ENCODE data around the gene ARID3C. TPM values are rescaled to one million over a fixed set of nuclear protein-coding genes. Genes with fewer than 3 reads are reported as not detected.

Gene ARID3C
- total RNA-seq, 1 experiment from 2014 or later = not detected

GRCh38 chr9:34575862-34576596 is 52.8 kb downstream of the ARID3C start:
- H3K27ac ChIP-seq = no peak overlapping the region
- intact Hi-C loops (cut with micrococcal nuclease; ENCODE audit: unreplicated experiment) = no loop called here
- no TSS peak for BruUV-seq (replicated peaks)

GRCh38 chr9:34575241-34575640 is 53.6 kb downstream of the ARID3C start:
- Histone ChIP-seq H3K4me1 (replicated peaks; ENCODE audit: insufficient read depth) (no peaks in the 10 kb centered on the region), H3K79me2 (ENCODE audit: low read depth) (no peaks in the 10 kb centered on the region), H4K20me1 (ENCODE audit: insufficient read depth) (no peaks in the 10 kb centered on the region), H3K36me3 (ENCODE audit: low read depth) (no peaks in the 10 kb centered on the region), H3K9me3 (ENCODE audit: insufficient read depth, low read depth) (no peaks in the 10 kb centered on the region), H3K27me3 (ENCODE audit: insufficient read depth, low read depth) (peaks cover 36% of the 10 kb centered on the region), H3K4me3 (no peak overlapping the region), H3K9me2 (ENCODE audit: insufficient read depth) (no peaks in the 10 kb centered on the region), H3K4me2 (no peak overlapping the region), H3K27ac (no peak overlapping the region), H3F3A (ENCODE audit: insufficient read depth, low read depth) (no peaks in the 10 kb centered on the region), H2AFZ (no peak overlapping the region)
- no TSS peak for BruUV-seq (replicated peaks)
- no peak for DNase-seq
- CTCF ChIA-PET = no interaction called here
- no peak for TF ChIP-seq CTCF (conservative IDR thresholded peaks at IDR 0.05)
- no peak for TF ChIP-seq EZH2 (IDR thresholded peaks at IDR 0.05; ENCODE audit: low read depth)
- POLR2A ChIA-PET (ENCODE audit: unreplicated experiment) = no interaction called here
- intact Hi-C loops (cut with micrococcal nuclease; ENCODE audit: unreplicated experiment) = no loop called here

More at GRCh38 chr9:34575862-34576596, 52.8 kb downstream of the ARID3C start:
- Histone ChIP-seq H3K4me3 (no peak overlapping the region), H2AFZ (no peak overlapping the region), H3K36me3 (ENCODE audit: low read depth) (no peaks in the 10 kb centered on the region), H3K27me3 (ENCODE audit: insufficient read depth, low read depth) (peaks cover 44% of the 10 kb centered on the region), H4K20me1 (ENCODE audit: insufficient read depth) (no peaks in the 10 kb centered on the region), H3K9me3 (ENCODE audit: insufficient read depth, low read depth) (no peaks in the 10 kb centered on the region), H3K4me1 (replicated peaks; ENCODE audit: insufficient read depth) (no peaks in the 10 kb centered on the region), H3F3A (ENCODE audit: insufficient read depth, low read depth) (no peaks in the 10 kb centered on the region), H3K4me2 (no peak overlapping the region), H3K79me2 (ENCODE audit: low read depth) (no peaks in the 10 kb centered on the region), H3K9me2 (ENCODE audit: insufficient read depth) (no peaks in the 10 kb centered on the region)
- ChIA-PET CTCF (no interaction called here), POLR2A (ENCODE audit: unreplicated experiment) (no interaction called here)
- no peak for TF ChIP-seq CTCF (conservative IDR thresholded peaks at IDR 0.05)
- no peak for DNase-seq

GRCh38 chr9:34574571-34574970 is 54.3 kb downstream of the ARID3C start:
- BruUV-seq (replicated peaks) = no TSS peak
- no peak overlapping the region for H2AFZ ChIP-seq
- H3K27me3 ChIP-seq (ENCODE audit: insufficient read depth, low read depth) = peaks cover 29% of the 10 kb centered on the region
- no peak overlapping the region for H3K4me2 ChIP-seq
- H3K79me2 ChIP-seq (ENCODE audit: low read depth) = no peaks in the 10 kb centered on the region
- H3K27ac ChIP-seq = no peak overlapping the region
- no peak for TF ChIP-seq CTCF (conservative IDR thresholded peaks at IDR 0.05)
- no peak for TF ChIP-seq EZH2 (IDR thresholded peaks at IDR 0.05; ENCODE audit: low read depth)
- H3K36me3 ChIP-seq (ENCODE audit: low read depth) = no peaks in the 10 kb centered on the region
- no peaks in the 10 kb centered on the region for H3F3A ChIP-seq (ENCODE audit: insufficient read depth, low read depth)
- H3K4me3 ChIP-seq = no peak overlapping the region
- H3K9me3 ChIP-seq (ENCODE audit: insufficient read depth, low read depth) = no peaks in the 10 kb centered on the region
- intact Hi-C loops (cut with micrococcal nuclease; ENCODE audit: unreplicated experiment) = no loop called here
- no peaks in the 10 kb centered on the region for H3K4me1 ChIP-seq (replicated peaks; ENCODE audit: insufficient read depth)
- no peaks in the 10 kb centered on the region for H4K20me1 ChIP-seq (ENCODE audit: insufficient read depth)
- POLR2A ChIA-PET (ENCODE audit: unreplicated experiment) = no interaction called here
- DNase-seq = no peak
- CTCF ChIA-PET = no interaction called here
- no peaks in the 10 kb centered on the region for H3K9me2 ChIP-seq (ENCODE audit: insufficient read depth)
